Heart left ventricle (tissue), 13 donors: Measurements from ENCODE around the gene SCN9A.

Experiments
- CTCF ChIP-seq, 12 donors: fragments of 200-600 bp; sonication (generic) in 4 of 12; IDR thresholded peaks; one replicate each; pipeline versions ENCODE4 v1.5.0 to v1.8.0; 2018 to 2022; ENCODE audit warnings: antibody characterized with exemption in 12 of 12, mild to moderate bottlenecking in 5 of 12
- POLR2A ChIP-seq, 2 donors: fragments of 450-650 bp; IDR thresholded peaks; one replicate each; pipeline ENCODE4 v1.6.1; 2017; ENCODE audit warnings: antibody characterized with exemption in 2 of 2, mild to moderate bottlenecking in 2 of 2, moderate library complexity in 2 of 2
- donor health status: ischemic (EF 13 %, LVEDD 7.1; RV severe dilation, severe dysfunction).
- donor health status: DM: no; HTN: yes; CAD: no.
- donor health status: DM: no; HTN: no; CAD: no.
- donor health status: ischemic (EF 25% LVEDD 6.9; RV normal size, moderate dysfunction).
- donor health status: ischemic (EF 25% LVEDD 5.7; RV mildly dilated, moderate dysfunction).
- donor health status: ischemic (EF 35%, LVEDD 5.7; RV mildly dilated, moderate dysfunction).
- donor health status: nonischemic (EF 11% LVEDD 7.7; RV severe dilation, severe dysfunction).
- donor health status: DM: yes; HTN: yes; CAD: no.
- donor health status: PGD.
- donor health status: ischemic (EF 29% LVEDD 5.4; RV normal size, mild dysfunction).
- donor health status: nonischemic (EF 23%, LVEDD 6.1; RV moderate dilation, normal function).

GRCh38 chr2:166385313-166385712, 9.6 kb upstream of the SCN9A start:
- TF ChIP-seq CTCF (IDR thresholded peaks at IDR 0.05), result no peak
- TF ChIP-seq POLR2A (IDR thresholded peaks at IDR 0.05), result no peak
